ENCODE results near the gene MYO5B. TPM values are rescaled to one million over a fixed set of nuclear protein-coding genes. Genes with fewer than 3 reads are reported as not detected.

MYO5B gene
- total and polyA plus RNA-seq, 7 experiments from 2014 or later, result 0.02 to 0.04 TPM; not detected in 5

DNA sequence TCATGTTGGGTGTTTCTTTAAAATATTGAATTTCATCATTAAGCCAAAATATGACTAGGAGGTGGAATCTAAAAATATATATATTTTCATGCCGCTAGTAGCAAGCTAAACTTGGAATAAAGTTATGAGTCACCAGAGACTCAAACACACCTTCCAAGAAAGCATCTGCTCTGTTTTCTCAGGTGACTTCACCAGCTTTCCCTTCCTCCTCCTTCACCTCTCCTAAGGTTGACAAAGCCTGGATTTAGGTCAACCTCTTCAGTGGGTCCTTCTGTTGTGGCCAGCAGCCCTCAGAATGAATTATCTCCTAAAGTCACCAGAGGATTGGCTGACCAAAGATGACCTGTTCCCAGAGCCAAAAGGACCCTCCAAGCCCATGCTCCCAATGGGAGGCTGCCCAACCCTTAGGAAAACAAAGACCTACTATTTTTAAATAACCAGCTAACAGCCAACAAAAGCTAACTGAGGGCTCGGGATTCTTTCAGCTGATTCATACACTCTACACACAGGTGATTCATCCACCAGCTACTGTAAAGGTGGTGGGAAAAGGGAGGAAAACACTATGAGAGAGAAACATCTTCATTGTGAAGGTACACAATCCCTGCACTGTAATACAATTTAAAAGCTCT, 113.9 kb downstream of the MYO5B start:
- Mint-ChIP-seq H3K27me3 (peaks cover 11 to 25% (median 20%) of the 10 kb centered on the region in 5 donors), H3K9me3 (peaks cover 0 to 2% (median 0%) of the 10 kb centered on the region in 11 donors), H3K4me1 (peaks cover 0 to 4% (median 3%) of the 10 kb centered on the region in 7 donors), H3K4me3 (no peak overlapping the region), H3K36me3 (no peaks in the 10 kb centered on the region), H3K27ac (no peak overlapping the region)
- ChIA-PET POLR2A (interaction anchor here (1.0 kb wide), 1 partner anchor 9 kb away, joined by 7 read pairs; no protein-coding TSS in a partner anchor), CTCF (no interaction called here)
- ATAC-seq (no peak), DNase-seq (no peak)
- H3K27me3 ChIP-seq (ENCODE audit: control insufficient read depth in 2 of 2, insufficient read depth in 2 of 2, low read length in 2 of 2), result no peaks in the 10 kb centered on the region
- H3K4me1 ChIP-seq (ENCODE audit: control insufficient read depth in 2 of 2, insufficient read depth in 2 of 2, low read length in 2 of 2), result peaks cover 0 to 4% of the 10 kb centered on the region in 2 donors
- H3K4me3 ChIP-seq (ENCODE audit: low read length), result no peak overlapping the region
- intact Hi-C loops (cut with micrococcal nuclease), result no loop called here
- H3K9me3 ChIP-seq (ENCODE audit: control insufficient read depth in 2 of 3, low read length in 3 of 3), result no peaks in the 10 kb centered on the region
- no peak overlapping the region for H3K27ac ChIP-seq (ENCODE audit: low read depth, low read length)
- H3K36me3 ChIP-seq (ENCODE audit: control insufficient read depth in 2 of 3, insufficient read depth in 3 of 3, low read length in 3 of 3), result no peaks in the 10 kb centered on the region

DNA sequence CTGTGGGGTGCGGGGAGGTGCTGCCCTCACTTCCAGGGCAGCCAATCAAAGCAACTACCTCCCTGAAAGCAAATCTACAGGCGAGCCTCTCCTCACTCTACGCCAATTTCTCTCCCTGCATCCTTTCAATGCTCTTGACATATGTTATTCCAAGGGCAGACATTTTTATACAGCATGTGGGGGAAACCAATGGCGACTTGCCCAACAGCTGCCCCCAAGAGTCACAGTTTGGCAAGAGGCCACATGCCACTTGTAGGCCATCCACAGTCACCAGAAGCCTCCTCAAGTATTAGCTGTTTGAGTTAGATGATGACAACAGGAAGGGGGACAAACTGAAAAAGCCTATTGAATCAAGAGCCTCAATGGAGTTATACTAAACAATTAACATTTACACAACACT, 114.6 kb downstream of the MYO5B start:
- no peak for ATAC-seq
- no peak for DNase-seq
- Mint-ChIP-seq H3K36me3 (no peaks in the 10 kb centered on the region), H3K27ac (no peak overlapping the region), H3K4me3 (no peak overlapping the region), H3K9me3 (peaks cover 0 to 2% (median 0%) of the 10 kb centered on the region in 11 donors), H3K4me1 (peaks cover 0 to 6% (median 3%) of the 10 kb centered on the region in 7 donors), H3K27me3 (peaks cover 11 to 25% (median 20%) of the 10 kb centered on the region in 5 donors)
- Histone ChIP-seq H3K36me3 (ENCODE audit: control insufficient read depth in 2 of 3, insufficient read depth in 3 of 3, low read length in 3 of 3) (no peaks in the 10 kb centered on the region), H3K4me3 (ENCODE audit: low read length) (no peak overlapping the region), H3K9me3 (ENCODE audit: control insufficient read depth in 2 of 3, low read length in 3 of 3) (no peaks in the 10 kb centered on the region), H3K4me1 (ENCODE audit: control insufficient read depth in 2 of 2, insufficient read depth in 2 of 2, low read length in 2 of 2) (peaks cover 0 to 4% of the 10 kb centered on the region in 2 donors), H3K27me3 (ENCODE audit: control insufficient read depth in 2 of 2, insufficient read depth in 2 of 2, low read length in 2 of 2) (no peaks in the 10 kb centered on the region), H3K27ac (ENCODE audit: low read depth, low read length) (no peak overlapping the region)
- POLR2A ChIA-PET, result interaction anchor here (1.0 kb wide), 1 partner anchor 8 kb away, joined by 7 read pairs; no protein-coding TSS in a partner anchor
- intact Hi-C loops (cut with micrococcal nuclease), result no loop called here
- CTCF ChIA-PET, result no interaction called here

DNA sequence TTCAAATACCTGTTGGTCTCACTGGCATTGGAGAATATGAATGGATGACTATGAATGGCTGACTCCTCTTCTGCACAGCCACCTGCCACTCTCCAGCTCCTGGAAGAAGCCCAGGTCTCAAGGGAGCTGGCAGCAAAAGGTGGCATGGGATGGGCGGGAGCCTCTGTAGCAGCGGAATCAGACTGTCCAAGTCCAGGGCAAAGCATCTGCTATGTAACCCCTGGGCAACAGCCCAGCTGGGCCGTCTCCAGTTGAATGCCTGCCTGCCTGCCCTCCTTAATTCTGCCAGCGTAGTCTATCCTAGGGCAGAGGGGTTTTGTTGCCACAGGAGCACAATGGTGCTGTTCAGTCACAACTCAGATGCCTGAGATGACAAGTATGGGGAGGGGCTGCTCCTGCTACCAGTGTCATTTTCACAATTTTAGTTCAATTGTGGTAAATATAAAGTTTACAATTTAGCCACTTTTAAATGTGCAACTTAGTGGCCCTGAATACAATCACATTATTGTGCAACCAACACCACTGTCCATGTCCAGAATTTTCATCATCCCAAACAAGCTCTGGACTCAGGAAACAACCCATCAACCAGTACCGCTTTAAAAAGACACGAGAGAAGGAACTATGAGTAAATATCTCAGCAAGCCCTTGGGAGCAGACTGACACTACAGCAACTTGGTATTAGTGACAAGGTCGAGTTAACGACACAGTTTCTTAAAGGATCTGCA, 115.2 kb downstream of the MYO5B start:
- intact Hi-C loops (cut with micrococcal nuclease), result no loop called here

DNA sequence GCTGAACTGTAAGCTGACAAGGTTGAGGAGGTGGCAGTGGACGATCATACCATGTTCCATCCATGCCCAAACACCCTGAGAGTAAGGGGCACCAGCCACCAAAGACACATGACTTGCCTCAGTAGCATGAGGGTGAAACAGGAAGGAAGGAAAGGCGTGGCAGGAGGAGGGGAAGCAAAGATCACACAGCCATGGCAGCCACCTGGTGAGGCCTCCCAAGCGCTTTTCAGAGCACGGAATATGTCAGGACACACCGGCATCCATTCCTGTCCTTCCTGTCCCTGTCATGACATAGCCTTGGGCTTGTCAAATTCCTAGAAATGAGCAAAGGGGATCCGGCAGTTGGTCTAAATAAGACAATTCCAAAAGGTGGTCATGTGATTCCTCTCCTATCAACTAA, 118.7 kb downstream of the MYO5B start:
- H3K4me3 ChIP-seq (ENCODE audit: low read length), result no peak overlapping the region
- H3K9me3 Mint-ChIP-seq, result no peaks in the 10 kb centered on the region
- peaks cover 0 to 31% (median 19%) of the 10 kb centered on the region in 5 donors for H3K27me3 Mint-ChIP-seq
- H3K9me3 ChIP-seq (ENCODE audit: control insufficient read depth in 2 of 3, low read length in 3 of 3), result no peaks in the 10 kb centered on the region
- H3K4me3 Mint-ChIP-seq, result peak overlapping the region in 2 of 10 donors; percentile 8 to 66
- no peaks in the 10 kb centered on the region for H3K27me3 ChIP-seq (ENCODE audit: control insufficient read depth in 2 of 2, insufficient read depth in 2 of 2, low read length in 2 of 2)
- H3K27ac ChIP-seq (ENCODE audit: low read depth, low read length), result no peak overlapping the region
- ChIA-PET CTCF (no interaction called here), POLR2A (no interaction called here)
- H3K4me1 ChIP-seq (ENCODE audit: control insufficient read depth in 2 of 2, insufficient read depth in 2 of 2, low read length in 2 of 2), result peaks cover 0 to 4% of the 10 kb centered on the region in 2 donors
- no peak for ATAC-seq
- H3K4me1 Mint-ChIP-seq, result peaks cover 0 to 7% (median 4%) of the 10 kb centered on the region in 7 donors
- peak overlapping the region in 2 of 9 donors; percentile 5 to 80 for H3K27ac Mint-ChIP-seq
- H3K36me3 ChIP-seq (ENCODE audit: control insufficient read depth in 2 of 3, insufficient read depth in 3 of 3, low read length in 3 of 3), result no peaks in the 10 kb centered on the region
- DNase-seq, result no peak
- no peaks in the 10 kb centered on the region for H3K36me3 Mint-ChIP-seq
- intact Hi-C loops (cut with micrococcal nuclease), result no loop called here

More for the DNA sequence above, 115.2 kb downstream of the MYO5B start:
- POLR2A ChIA-PET, result no interaction called here
- ATAC-seq (no peak), DNase-seq (no peak)
- H3K9me3 ChIP-seq (ENCODE audit: control insufficient read depth in 2 of 3, low read length in 3 of 3), result no peaks in the 10 kb centered on the region
- H3K27me3 ChIP-seq (ENCODE audit: control insufficient read depth in 2 of 2, insufficient read depth in 2 of 2, low read length in 2 of 2), result no peaks in the 10 kb centered on the region
- Mint-ChIP-seq H3K27ac (no peak overlapping the region), H3K4me3 (no peak overlapping the region), H3K36me3 (no peaks in the 10 kb centered on the region), H3K9me3 (peaks cover 0 to 2% (median 0%) of the 10 kb centered on the region in 11 donors), H3K27me3 (peaks cover 11 to 25% (median 24%) of the 10 kb centered on the region in 5 donors), H3K4me1 (peaks cover 0 to 6% (median 4%) of the 10 kb centered on the region in 7 donors)
- H3K4me1 ChIP-seq (ENCODE audit: control insufficient read depth in 2 of 2, insufficient read depth in 2 of 2, low read length in 2 of 2), result peaks cover 0 to 4% of the 10 kb centered on the region in 2 donors
- no peak overlapping the region for H3K27ac ChIP-seq (ENCODE audit: low read depth, low read length)
- CTCF ChIA-PET, result no interaction called here
- H3K4me3 ChIP-seq (ENCODE audit: low read length), result no peak overlapping the region
- no peaks in the 10 kb centered on the region for H3K36me3 ChIP-seq (ENCODE audit: control insufficient read depth in 2 of 3, insufficient read depth in 3 of 3, low read length in 3 of 3)

DNA sequence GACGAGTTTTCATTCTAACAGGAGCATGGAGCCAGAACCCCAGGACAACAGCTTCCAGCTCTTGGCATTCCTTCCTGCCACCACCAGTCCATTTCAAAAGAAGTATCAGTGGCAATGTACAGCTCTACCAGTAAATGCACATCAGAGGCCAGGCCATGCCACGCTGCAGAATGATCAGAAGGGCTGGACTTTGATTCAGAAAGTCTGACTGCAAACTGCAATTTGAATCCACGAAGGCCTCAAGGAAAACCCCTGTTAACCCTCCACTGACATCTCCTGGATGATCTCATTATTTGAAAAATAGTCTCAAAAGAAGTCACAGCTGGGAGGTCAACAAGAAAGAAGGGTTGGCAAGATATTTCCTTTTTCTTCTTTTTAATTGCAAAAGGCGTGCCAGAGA, 119.2 kb downstream of the MYO5B start:
- ATAC-seq (no peak), DNase-seq (no peak)
- H3K4me3 ChIP-seq (ENCODE audit: low read length), result no peak overlapping the region
- Mint-ChIP-seq H3K4me3 (no peak overlapping the region), H3K27ac (peak overlapping the region in 2 of 9 donors; percentile 5 to 80), H3K4me1 (peaks cover 0 to 7% (median 4%) of the 10 kb centered on the region in 7 donors), H3K9me3 (no peaks in the 10 kb centered on the region), H3K27me3 (peaks cover 0 to 31% (median 19%) of the 10 kb centered on the region in 5 donors), H3K36me3 (no peaks in the 10 kb centered on the region)
- ChIA-PET POLR2A (no interaction called here), CTCF (no interaction called here)
- H3K27ac ChIP-seq (ENCODE audit: low read depth, low read length), result no peak overlapping the region
- H3K27me3 ChIP-seq (ENCODE audit: control insufficient read depth in 2 of 2, insufficient read depth in 2 of 2, low read length in 2 of 2), result no peaks in the 10 kb centered on the region
- no peaks in the 10 kb centered on the region for H3K36me3 ChIP-seq (ENCODE audit: control insufficient read depth in 2 of 3, insufficient read depth in 3 of 3, low read length in 3 of 3)
- H3K9me3 ChIP-seq (ENCODE audit: control insufficient read depth in 2 of 3, low read length in 3 of 3), result no peaks in the 10 kb centered on the region
- peaks cover 0 to 4% of the 10 kb centered on the region in 2 donors for H3K4me1 ChIP-seq (ENCODE audit: control insufficient read depth in 2 of 2, insufficient read depth in 2 of 2, low read length in 2 of 2)
- intact Hi-C loops (cut with micrococcal nuclease), result no loop called here

DNA sequence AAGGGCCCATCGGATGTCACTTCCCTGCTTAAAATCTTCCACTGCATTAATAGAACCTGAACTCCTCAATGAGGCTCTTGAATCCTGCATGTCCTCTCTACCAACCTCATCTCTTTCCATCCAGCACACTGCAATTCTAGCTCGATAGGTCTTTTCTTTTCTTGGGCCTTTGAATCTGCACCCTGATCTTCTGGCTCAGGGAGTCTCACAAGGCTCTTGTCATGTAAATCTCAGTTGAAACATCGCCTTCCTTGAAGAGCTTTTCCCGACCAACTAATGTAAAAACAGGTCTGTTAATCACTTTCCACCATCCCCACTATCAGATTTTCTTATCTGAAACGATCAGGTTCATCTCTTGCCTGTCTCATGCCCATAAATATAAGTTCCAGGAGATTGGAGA, 120.5 kb downstream of the MYO5B start:
- intact Hi-C loops (cut with micrococcal nuclease), result no loop called here
- no peak for ATAC-seq
- Mint-ChIP-seq H3K9me3 (no peaks in the 10 kb centered on the region), H3K27ac (no peak overlapping the region), H3K27me3 (peaks cover 0 to 28% (median 15%) of the 10 kb centered on the region in 5 donors), H3K36me3 (no peaks in the 10 kb centered on the region), H3K4me3 (no peak overlapping the region), H3K4me1 (peaks cover 0 to 7% (median 4%) of the 10 kb centered on the region in 7 donors)
- Histone ChIP-seq H3K4me1 (ENCODE audit: control insufficient read depth in 2 of 2, insufficient read depth in 2 of 2, low read length in 2 of 2) (peaks cover 0 to 4% of the 10 kb centered on the region in 2 donors), H3K27me3 (ENCODE audit: control insufficient read depth in 2 of 2, insufficient read depth in 2 of 2, low read length in 2 of 2) (no peaks in the 10 kb centered on the region), H3K9me3 (ENCODE audit: control insufficient read depth in 2 of 3, low read length in 3 of 3) (no peaks in the 10 kb centered on the region), H3K27ac (ENCODE audit: low read depth, low read length) (no peak overlapping the region), H3K4me3 (ENCODE audit: low read length) (no peak overlapping the region), H3K36me3 (ENCODE audit: control insufficient read depth in 2 of 3, insufficient read depth in 3 of 3, low read length in 3 of 3) (no peaks in the 10 kb centered on the region)
- ChIA-PET CTCF (no interaction called here), POLR2A (no interaction called here)
- DNase-seq, result no peak

Data from naive thymus-derived CD4-positive, alpha-beta T cell (primary cell).